ENCODE data around the gene RAD50.
"Not testable (repeated sequence)": the region's sequence is repeated elsewhere in the genome, so short reads cannot be mapped to it uniquely, and the experiment has no call there.

RAD50 gene

GRCh38 chr5:132591145-132591544, 34.4 kb downstream of the RAD50 start:
- Mint-ChIP-seq H3K9me3 (no peaks in the 10 kb centered on the region), H3K27ac (no peak overlapping the region), H3K36me3 (peaks cover 54% of the 10 kb centered on the region), H3K4me3 (no peak overlapping the region), H3K27me3 (no peaks in the 10 kb centered on the region), H3K4me1 (no peaks in the 10 kb centered on the region)
- ATAC-seq: no peak

DNA sequence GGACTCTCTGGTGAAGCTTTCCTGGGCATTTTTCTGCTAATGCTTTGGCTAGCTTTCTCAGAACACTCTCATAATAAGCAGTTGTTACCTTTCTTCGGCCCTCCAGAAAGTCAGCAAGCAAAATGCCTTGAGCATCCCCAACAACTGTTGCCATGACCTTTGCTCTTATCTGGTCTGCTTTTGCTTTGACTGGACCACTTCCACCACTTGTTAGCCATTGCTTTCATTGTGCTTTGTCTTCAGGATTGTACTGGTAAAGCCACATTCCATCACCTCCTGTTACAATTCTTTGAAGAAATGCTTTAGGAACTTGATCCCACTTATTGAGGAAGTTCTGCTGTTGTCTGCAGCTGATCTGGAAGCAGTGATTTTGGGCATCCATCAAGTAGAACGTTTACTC, 35.7 kb downstream of the RAD50 start:
- Mint-ChIP-seq H3K9me3 (no peaks in the 10 kb centered on the region), H3K4me3 (no peak overlapping the region), H3K27ac (no peak overlapping the region), H3K27me3 (no peaks in the 10 kb centered on the region), H3K4me1 (no peaks in the 10 kb centered on the region), H3K36me3 (peaks cover 60% of the 10 kb centered on the region)
- ATAC-seq: no peak

DNA sequence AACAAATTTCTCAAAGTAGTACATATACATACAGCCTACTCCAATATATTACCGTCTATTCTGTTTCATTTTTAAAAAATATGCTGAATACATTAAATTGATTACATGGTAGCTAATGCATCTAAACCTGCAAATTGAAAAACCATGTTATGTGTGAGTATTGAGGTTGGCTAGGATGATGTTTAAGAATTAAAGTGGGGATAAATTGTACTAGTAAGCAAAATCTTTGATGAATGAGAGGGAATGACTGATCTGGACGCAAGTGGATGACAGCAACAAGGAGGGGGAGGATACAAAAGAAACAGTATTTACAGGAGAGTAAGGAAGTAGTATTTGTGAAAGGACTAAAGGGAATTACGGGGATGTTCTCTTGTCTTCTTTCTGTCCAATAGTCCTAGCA, 37.4 kb downstream of the RAD50 start:
- H3K27ac Mint-ChIP-seq: no peak overlapping the region
- no peaks in the 10 kb centered on the region for H3K9me3 Mint-ChIP-seq
- ATAC-seq: no peak
- no peaks in the 10 kb centered on the region for H3K27me3 Mint-ChIP-seq
- H3K4me1 Mint-ChIP-seq: no peaks in the 10 kb centered on the region
- no peak overlapping the region for H3K4me3 Mint-ChIP-seq
- peaks cover 63% of the 10 kb centered on the region for H3K36me3 Mint-ChIP-seq

DNA sequence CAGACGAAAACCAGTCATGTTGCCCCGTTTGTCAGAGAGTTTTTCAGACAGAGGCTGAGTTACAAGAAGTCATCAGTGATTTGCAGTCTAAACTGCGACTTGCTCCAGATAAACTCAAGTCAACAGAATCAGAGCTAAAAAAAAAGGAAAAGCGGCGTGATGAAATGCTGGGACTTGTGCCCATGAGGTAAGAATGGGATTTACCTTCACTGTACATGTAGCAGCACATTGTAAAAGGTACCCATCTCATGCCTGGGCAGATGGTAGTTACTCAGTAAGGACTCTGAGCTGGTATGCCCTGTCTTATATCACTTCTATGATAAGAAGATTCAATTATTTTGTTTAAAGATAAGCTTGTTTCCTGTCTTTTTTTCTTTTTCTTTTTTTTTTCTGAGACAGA, 38.8 kb downstream of the RAD50 start:
- Mint-ChIP-seq H3K36me3 (peaks cover 58% of the 10 kb centered on the region), H3K4me1 (no peaks in the 10 kb centered on the region), H3K4me3 (no peak overlapping the region), H3K9me3 (no peaks in the 10 kb centered on the region), H3K27ac (no peak overlapping the region), H3K27me3 (no peaks in the 10 kb centered on the region)
- no peak for ATAC-seq

GRCh38 chr5:132601071-132601728, 44.4 kb downstream of the RAD50 start:
- H3K4me3 Mint-ChIP-seq: no peak overlapping the region
- no peak overlapping the region for H3K27ac Mint-ChIP-seq
- H3K27me3 Mint-ChIP-seq: no peaks in the 10 kb centered on the region
- H3K36me3 Mint-ChIP-seq: peaks cover 71% of the 10 kb centered on the region
- no peak for ATAC-seq
- H3K9me3 Mint-ChIP-seq: no peaks in the 10 kb centered on the region
- H3K4me1 Mint-ChIP-seq: no peaks in the 10 kb centered on the region

DNA sequence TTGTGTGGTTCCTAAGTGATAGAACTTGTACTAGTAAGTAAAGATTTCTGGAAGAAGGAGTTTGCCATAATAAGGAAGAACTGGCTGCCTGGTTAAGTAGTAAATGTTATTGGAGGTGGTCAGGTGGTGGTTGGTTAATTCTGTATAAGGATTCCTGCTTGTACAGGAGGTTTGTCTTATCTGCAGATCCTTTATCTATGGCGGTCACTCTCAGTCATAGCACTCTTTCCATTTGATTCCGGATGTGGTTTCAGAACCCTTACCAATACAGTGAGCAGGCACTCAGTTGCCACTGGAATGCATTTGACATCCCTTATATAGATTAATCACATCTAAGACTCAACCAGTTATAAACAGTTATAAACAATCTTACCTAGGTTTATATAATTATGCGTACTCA, 50.3 kb downstream of the RAD50 start:
- Mint-ChIP-seq H3K9me3 (peaks cover 3% of the 10 kb centered on the region), H3K27ac (no peak overlapping the region), H3K27me3 (no peaks in the 10 kb centered on the region), H3K4me1 (no peaks in the 10 kb centered on the region), H3K36me3 (peaks cover 78% of the 10 kb centered on the region), H3K4me3 (no peak overlapping the region)
- no peak for ATAC-seq

GRCh38 chr5:132608107-132608506, 51.3 kb downstream of the RAD50 start:
- Mint-ChIP-seq H3K27ac (no peak overlapping the region), H3K27me3 (no peaks in the 10 kb centered on the region), H3K4me3 (no peak overlapping the region), H3K36me3 (peaks cover 75% of the 10 kb centered on the region), H3K9me3 (peaks cover 3% of the 10 kb centered on the region), H3K4me1 (no peaks in the 10 kb centered on the region)
- ATAC-seq: no peak

GRCh38 chr5:132611965-132612364, 55.2 kb downstream of the RAD50 start:
- ATAC-seq: no peak
- peaks cover 3% of the 10 kb centered on the region for H3K9me3 Mint-ChIP-seq
- no peaks in the 10 kb centered on the region for H3K27me3 Mint-ChIP-seq
- peaks cover 44% of the 10 kb centered on the region for H3K36me3 Mint-ChIP-seq
- no peak overlapping the region for H3K4me3 Mint-ChIP-seq
- H3K27ac Mint-ChIP-seq: no peak overlapping the region
- H3K4me1 Mint-ChIP-seq: no peaks in the 10 kb centered on the region

GRCh38 chr5:132612846-132613245, 56.1 kb downstream of the RAD50 start:
- Mint-ChIP-seq H3K27ac (no peak overlapping the region), H3K27me3 (no peaks in the 10 kb centered on the region), H3K4me3 (no peak overlapping the region), H3K36me3 (peaks cover 47% of the 10 kb centered on the region), H3K9me3 (peaks cover 3% of the 10 kb centered on the region), H3K4me1 (no peaks in the 10 kb centered on the region)
- no peak for ATAC-seq

- no peak overlapping the region for H3K27ac Mint-ChIP-seq
- no peaks in the 10 kb centered on the region for H3K27me3 Mint-ChIP-seq
- H3K4me1 Mint-ChIP-seq: peaks cover 14% of the 10 kb centered on the region
- H3K4me3 Mint-ChIP-seq: no peak overlapping the region
- H3K36me3 Mint-ChIP-seq: peaks cover 72% of the 10 kb centered on the region
- no peak for ATAC-seq
- H3K9me3 Mint-ChIP-seq: no peaks in the 10 kb centered on the region
These were observed 64.9 kb downstream of the RAD50 start for GRCh38 chr5:132621699-132622098.

DNA sequence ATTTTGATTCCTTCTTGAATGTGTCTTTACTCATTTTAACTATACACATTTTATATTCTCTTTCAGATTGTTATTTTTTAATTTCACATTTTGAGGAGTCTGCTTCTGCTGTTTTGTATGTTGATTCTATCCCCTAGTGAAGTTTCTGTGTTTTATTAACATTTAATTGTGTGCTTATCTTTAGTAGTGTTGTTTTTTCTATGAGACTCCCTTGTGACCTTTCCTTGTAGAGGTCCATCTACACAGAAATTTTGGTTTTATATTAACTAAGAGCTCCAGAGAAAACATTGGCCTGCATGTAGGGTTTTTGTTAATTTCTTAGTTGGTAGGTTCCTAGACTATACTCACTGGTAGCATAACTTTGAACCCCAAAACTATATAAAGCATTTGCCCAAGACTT, 65.8 kb downstream of the RAD50 start:
- Mint-ChIP-seq H3K4me1 (peaks cover 14% of the 10 kb centered on the region), H3K4me3 (no peak overlapping the region), H3K36me3 (peaks cover 73% of the 10 kb centered on the region), H3K9me3 (no peaks in the 10 kb centered on the region), H3K27ac (peak overlapping the region; percentile 49), H3K27me3 (no peaks in the 10 kb centered on the region)
- no peak for ATAC-seq

GRCh38 chr5:132627470-132627869, 70.7 kb downstream of the RAD50 start:
- Mint-ChIP-seq H3K36me3 (peaks cover 63% of the 10 kb centered on the region), H3K9me3 (no peaks in the 10 kb centered on the region), H3K4me3 (no peak overlapping the region), H3K27ac (no peak overlapping the region), H3K4me1 (peaks cover 13% of the 10 kb centered on the region), H3K27me3 (no peaks in the 10 kb centered on the region)
- no peak for ATAC-seq

DNA sequence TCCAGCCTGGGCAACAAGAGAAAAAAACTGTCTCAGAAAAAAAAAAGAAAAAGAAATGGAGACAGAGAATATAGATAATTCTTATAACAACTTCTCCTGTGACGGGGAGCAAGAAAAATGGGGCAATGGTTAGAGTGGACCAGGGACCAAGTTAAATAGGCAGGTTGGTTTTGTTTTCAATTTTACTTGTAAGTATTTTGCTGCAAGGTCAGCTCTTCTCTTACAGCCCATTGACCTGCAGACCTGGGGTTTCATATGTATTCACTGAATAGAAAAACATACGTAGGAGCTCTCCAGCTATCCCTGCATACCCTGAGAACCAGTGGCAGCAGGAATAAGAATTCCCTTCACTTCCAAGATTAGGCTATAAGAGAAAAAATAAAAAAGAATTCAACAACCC, 72.0 kb downstream of the RAD50 start:
- Mint-ChIP-seq H3K9me3 (no peaks in the 10 kb centered on the region), H3K4me3 (no peak overlapping the region), H3K4me1 (no peaks in the 10 kb centered on the region), H3K27me3 (no peaks in the 10 kb centered on the region), H3K27ac (no peak overlapping the region), H3K36me3 (peaks cover 61% of the 10 kb centered on the region)
- ATAC-seq: no peak

GRCh38 chr5:132629230-132629944, 72.6 kb downstream of the RAD50 start:
- no peaks in the 10 kb centered on the region for H3K9me3 Mint-ChIP-seq
- no peak overlapping the region for H3K27ac Mint-ChIP-seq
- no peak for ATAC-seq
- no peaks in the 10 kb centered on the region for H3K27me3 Mint-ChIP-seq
- H3K4me1 Mint-ChIP-seq: no peaks in the 10 kb centered on the region
- no peak overlapping the region for H3K4me3 Mint-ChIP-seq
- peaks cover 67% of the 10 kb centered on the region for H3K36me3 Mint-ChIP-seq

DNA sequence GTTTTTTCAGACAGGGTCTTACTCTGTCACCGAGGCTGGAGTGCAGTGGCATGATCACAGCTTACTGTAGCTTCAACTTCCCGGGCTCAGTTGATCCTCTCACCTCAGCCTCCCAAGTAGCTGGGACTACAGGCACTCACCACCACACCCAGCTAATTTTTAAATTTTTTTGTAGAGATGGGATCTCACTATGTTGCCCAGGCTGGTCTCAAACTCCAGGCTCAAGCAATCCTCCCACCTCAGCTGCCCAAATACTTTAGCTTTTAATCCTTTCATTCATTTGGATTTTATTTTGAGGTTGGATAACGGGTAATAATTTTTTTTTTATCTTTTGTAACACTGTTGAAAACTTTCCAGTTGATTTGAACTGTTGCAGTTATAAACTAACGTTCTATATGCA, 76.8 kb downstream of the RAD50 start:
- H3K9me3 Mint-ChIP-seq, H3K4me1 Mint-ChIP-seq, ATAC-seq, H3K27ac Mint-ChIP-seq, H3K27me3 Mint-ChIP-seq, H3K4me3 Mint-ChIP-seq: not testable (repeated sequence)
- peaks cover 73% of the 10 kb centered on the region for H3K36me3 Mint-ChIP-seq

- Mint-ChIP-seq H3K4me1 (no peaks in the 10 kb centered on the region), H3K27ac (peak overlapping the region; percentile 48), H3K27me3 (no peaks in the 10 kb centered on the region), H3K9me3 (no peaks in the 10 kb centered on the region), H3K4me3 (no peak overlapping the region), H3K36me3 (peaks cover 68% of the 10 kb centered on the region)
- ATAC-seq: peak; percentile 56
These were observed 79.1 kb downstream of the RAD50 start for GRCh38 chr5:132635873-132636272.
